Stimulated activated CD4-positive, alpha-beta T cell treated with anti-CD3 and anti-CD28 coated beads, Interleukin-15, amount 100 ng/mL, for 48 hours (primary cell): ENCODE data around the gene AMHR2.
A peak's percentile ranks its signal among the peaks of the same experiment; 100 is the strongest.
"Not testable (repeated sequence)": the region's sequence is repeated elsewhere in the genome, so short reads cannot be mapped to it uniquely, and the experiment has no call there.

Experiments used
- DNase-seq, 2 donors: peaks; one replicate each; pipeline ENCODE4 v3.0.0-alpha.2; 2020; ENCODE audit warnings: low read depth in 2 of 2

The AMHR2 gene

DNA sequence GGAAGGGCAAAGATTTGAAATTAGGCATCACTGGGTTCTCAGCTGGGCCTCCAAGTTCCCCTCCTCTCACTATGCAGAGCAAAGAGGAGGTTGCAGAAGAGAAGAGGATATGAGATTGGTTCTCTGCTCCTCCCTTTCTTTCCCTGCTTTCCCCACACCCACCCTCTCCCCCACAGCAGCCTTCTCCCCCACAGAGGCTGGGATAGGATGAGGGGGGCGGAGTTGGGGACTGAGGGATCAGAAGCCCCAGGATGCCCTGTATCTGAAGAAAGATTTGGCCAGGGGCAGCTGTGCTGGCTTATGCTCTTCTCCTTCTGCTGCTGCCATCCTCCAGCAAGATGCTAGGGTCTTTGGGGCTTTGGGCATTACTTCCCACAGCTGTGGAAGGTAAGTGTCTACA, at the start of gene AMHR2:
AMHR2 (plus strand) TSS at position 259 of the 400 bp plus-strand sequence; CDS start at position 339, 80 bp downstream.
- DNase-seq = no peak

DNA sequence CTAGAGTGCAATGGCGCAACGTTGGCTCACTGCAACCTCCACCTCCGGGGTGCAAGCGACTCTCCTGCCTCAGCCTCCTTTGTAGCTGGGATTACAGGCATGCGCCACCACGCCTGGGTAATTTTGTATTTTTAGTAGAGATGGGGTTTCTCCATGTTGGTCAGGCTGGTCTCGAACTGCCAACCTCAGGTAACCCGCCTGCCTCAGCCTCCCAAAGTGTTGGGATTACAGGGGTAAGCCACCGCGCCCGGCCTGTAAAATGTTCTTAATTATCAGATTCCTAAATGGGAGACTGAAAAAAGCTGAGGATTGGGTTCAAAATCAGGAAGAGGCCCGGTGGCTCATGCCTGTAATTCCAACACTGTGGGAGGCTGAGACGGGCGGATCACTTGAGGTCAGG, 49.4 kb upstream of the AMHR2 start:
- DNase-seq = not testable (repeated sequence)

DNA sequence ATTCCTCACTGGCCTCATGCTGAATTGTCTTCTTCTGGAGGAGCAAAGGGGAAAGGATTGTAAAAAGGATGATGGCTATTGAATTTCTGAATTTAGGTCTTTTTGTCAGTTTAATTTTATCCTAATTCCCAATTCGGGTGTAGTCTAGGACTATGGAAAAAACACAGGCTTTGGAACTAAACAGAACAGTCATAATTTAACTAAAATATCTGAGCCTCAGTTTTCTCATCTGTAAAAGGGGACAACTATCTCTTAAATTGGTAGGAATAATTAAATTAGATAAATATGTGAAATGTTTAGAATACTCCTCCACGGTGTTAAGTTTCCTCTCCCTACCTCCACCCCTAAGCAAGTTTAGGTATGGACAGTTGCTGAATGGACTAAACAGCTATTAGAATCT, 46.9 kb upstream of the AMHR2 start:
- no peak for DNase-seq

DNA sequence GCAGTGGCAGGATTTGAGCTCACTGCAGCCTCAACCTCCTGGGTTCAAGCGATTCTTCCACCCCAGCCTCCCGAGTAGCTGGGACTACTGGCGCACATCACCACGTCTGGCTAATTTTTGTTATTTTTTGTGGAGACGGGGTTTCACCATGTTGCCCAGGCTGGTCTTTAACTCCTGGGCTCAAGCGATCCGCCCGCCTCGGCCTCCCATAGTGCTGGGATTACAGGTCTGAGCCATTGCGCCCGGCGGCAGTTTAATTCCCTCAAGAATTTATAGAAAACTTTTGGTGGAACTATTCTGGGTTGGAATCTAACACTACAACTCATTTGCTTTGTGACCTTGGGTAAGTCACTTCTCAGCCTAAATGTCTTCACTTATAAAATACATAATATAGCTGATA, 45.4 kb upstream of the AMHR2 start:
- no peak for DNase-seq

DNA sequence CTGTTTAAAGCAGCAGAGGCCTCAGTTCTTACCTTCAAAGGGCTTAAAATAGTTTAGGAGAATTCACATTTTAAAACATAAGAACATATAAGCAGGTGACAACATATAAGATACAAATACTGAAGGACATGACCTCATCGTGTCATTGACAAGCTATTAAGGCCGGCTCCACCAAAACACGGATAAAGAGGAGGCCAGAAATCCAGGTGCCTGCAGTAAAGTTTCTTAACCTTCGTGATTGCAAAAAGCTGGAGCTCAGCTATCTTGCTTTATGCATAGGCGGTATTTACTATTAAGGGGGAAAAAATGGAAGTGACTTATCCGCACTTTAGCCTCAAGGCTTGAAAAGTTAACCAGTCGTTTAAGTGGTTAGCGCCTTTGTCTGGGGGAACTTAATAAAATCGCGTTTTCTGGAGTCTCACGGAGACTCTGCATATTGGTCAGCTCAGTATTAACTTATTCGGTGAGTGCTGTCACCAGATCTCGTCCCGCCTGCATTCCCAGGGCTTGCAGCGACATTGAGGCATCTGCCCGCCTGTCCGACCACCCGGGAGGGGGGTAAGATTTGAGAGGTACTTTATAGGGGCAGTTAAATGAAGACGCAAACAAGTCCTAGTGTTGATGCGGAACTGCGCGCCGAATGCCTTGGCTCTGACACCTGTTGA, 44.8 kb upstream of the AMHR2 start:
- DNase-seq = no peak

DNA sequence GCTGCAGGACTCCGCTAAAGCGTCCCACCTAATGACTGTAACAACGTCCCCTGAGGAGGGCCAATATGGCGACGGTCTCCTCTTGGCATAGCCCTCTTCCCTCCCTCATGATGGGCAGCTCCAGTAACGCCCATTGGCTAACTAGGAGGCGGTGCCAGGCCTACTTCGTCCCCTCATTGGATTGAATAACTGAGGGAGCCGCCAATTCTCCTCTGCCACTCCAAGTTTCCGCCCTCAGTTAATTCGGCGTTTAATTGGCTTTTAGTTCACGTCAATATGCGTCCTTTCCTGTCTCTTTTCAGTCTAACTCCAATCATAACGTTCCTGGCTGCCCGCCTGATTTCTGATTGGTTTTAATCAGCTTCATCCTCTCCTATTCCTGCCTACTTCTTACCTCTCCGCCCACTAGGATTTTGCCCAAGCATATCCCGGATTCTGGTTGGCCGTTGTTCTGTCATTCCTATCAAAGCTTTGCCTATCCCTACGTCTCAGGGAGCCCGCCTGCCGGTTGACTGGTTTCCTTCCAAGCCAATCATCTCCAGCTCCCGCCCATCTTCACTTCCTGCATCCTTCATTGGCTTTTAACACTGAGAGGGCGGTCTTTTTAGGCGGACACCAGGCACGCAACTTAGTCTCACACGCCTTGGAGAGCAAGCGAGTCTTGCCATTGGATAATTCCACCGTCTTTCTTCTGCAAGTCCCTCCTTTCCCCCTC, 44.1 kb upstream of the AMHR2 start:
- DNase-seq = peak; percentile 98

DNA sequence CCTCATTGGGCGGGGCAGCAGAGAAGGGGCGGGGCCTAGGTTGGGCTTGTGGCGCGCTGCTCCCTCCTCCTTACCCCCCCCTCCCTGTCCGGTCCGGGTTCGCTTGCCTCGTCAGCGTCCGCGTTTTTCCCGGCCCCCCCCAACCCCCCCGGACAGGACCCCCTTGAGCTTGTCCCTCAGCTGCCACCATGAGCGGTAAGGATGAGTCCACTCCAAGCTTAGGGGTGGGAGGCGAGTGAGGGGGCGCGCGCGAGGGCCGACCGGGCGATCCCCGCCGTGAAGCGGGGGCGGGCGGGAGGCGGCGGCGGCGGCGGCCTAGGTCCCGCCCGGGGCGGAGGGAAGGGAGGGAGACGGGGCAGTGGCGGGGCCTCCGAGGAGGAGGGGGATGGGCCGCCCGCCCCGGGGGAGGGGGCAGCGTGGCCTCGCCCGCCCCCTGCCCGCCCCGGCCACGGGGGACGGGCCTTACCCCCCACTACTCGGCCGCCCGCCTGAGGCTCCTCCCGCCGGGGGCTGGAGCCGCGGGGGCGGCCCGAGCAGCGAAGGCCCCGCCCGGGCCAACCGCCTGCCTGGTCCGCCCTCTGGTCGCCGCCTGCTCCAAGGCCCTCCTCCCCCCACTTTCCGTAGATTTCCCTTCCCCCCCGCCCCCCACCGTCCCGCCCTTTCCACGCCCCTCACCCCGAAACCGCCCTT, 43.4 kb upstream of the AMHR2 start, which contains the start of gene SP1:
SP1 (plus strand) TSS at position 73 of the 690 bp plus-strand sequence; CDS start at position 189, 116 bp downstream.
- peak; percentile 84 to 85 for DNase-seq

DNA sequence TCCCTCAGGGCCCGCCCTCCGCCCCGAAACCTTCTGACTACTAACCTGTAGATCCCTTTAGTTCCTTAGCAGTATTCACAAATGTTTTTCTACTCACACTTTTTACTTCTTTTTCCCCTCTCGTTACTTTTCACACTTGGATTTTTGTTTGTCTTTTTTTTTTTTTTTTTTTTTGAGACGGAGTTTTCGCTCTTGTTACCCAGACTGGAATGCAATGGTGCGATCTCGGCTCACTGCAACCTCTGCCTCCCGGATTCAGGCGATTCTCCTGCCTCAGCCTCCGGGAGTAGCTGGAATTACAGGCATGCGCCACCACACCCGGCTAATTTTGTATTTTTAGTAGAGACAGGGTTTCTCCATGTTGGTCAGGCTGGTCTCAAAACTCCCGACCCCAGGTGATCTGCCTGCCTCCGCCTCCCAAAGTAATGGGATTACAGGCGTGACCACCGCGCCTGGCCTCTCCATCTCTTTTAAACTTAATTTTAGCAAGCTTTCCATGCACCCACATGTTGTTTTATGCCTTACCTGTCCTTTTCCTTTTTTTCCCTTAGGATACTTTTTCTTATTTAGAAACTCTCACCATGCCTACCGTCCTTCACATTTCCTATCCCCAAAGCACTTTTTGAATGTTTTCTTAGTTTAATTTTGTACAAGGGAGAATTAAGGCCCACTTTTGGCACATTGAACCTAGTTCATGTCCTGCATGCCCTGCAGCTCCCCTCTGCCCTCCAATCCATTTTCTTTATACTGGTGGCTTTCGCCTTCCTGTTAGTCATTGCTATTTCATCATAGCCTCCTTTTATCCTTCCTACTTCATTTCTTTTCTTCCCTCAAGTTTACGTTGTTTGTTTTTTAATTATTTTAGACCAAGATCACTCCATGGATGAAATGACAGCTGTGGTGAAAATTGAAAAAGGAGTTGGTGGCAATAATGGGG, 42.6 kb upstream of the AMHR2 start:
- no peak for DNase-seq

DNA sequence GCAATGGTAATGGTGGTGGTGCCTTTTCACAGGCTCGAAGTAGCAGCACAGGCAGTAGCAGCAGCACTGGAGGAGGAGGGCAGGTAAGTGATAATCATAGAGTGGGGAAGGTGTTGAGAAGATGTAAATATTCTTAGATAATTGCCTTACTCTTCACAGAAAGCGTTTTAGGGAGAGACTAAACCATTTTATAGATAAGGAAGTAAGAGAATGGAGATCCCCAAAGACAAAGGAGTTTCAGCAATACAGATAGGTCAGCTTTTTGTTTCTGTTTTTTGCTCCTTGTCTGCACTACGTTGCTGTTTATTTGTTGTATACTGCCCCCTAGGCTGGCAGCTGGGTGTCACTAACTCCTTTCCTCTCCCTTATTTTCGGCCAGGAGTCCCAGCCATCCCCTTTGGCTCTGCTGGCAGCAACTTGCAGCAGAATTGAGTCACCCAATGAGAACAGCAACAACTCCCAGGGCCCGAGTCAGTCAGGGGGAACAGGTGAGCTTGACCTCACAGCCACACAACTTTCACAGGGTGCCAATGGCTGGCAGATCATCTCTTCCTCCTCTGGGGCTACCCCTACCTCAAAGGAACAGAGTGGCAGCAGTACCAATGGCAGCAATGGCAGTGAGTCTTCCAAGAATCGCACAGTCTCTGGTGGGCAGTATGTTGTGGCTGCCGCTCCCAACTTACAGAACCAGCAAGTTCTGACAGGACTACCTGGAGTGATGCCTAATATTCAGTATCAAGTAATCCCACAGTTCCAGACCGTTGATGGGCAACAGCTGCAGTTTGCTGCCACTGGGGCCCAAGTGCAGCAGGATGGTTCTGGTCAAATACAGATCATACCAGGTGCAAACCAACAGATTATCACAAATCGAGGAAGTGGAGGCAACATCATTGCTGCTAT, 41.7 kb upstream of the AMHR2 start:
- no peak for DNase-seq

DNA sequence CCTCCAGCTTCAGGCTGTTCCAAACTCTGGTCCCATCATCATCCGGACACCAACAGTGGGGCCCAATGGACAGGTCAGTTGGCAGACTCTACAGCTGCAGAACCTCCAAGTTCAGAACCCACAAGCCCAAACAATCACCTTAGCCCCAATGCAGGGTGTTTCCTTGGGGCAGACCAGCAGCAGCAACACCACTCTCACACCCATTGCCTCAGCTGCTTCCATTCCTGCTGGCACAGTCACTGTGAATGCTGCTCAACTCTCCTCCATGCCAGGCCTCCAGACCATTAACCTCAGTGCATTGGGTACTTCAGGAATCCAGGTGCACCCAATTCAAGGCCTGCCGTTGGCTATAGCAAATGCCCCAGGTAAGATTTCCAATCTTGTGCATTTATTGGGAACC, 40.4 kb upstream of the AMHR2 start:
- DNase-seq = no peak

DNA sequence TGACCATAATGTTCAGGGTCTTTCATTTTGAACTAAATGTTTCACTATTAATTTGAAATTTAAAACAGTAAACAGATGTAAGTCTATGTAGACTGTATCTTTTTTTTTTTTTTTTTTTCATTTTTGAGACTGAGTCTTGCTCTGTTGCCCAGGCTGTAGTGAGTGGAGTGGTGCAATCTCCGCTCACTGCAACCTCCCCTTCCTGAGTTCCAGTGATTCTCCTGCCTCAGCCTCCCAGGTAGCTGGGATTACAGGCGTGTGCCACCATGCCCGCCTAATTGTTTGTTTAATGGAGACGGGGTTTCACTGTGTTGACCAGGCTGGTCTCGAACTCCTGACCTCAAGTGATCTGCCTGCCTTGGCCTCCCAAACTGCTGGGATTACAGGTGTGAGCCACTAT, 37.3 kb upstream of the AMHR2 start:
- not testable (repeated sequence) for DNase-seq

DNA sequence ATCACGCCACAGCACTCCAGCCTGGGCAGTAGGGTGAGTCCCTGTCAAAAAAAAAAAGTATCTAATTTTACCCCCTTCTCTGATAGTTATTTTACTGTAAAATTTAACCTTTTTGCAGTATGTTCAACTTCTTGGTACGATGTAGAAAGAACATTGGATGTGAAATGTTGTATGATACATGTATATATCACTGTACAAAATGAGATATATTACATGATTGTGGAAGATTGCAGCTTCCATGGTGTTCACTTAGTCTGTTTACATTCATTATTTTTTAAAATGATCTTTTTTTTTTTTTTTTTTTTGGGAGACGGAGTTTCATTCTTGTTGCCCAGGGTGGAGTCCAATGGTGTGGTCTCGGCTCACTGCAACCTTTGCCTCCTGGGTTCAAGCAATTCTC, 34.7 kb upstream of the AMHR2 start:
- DNase-seq = no peak

DNA sequence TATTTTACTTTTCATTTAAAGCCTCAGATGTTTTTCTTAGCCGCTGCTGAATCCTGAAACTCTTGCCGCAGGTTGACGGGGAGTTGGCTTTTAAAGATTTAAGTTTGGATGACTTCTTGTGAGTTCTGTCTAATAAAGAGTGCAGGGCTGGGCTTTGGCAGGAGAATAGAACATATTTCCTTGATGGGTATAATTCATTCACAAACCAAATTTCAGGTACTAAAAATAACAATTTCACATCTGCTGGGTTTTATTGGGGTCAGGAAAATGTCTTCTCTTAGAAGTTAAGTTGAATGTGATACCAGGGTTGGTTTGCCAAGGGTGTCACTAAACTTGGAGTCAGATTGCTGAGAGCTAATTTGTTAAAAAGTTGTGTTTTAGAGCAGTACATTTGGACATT, 34.0 kb upstream of the AMHR2 start:
- DNase-seq = no peak

DNA sequence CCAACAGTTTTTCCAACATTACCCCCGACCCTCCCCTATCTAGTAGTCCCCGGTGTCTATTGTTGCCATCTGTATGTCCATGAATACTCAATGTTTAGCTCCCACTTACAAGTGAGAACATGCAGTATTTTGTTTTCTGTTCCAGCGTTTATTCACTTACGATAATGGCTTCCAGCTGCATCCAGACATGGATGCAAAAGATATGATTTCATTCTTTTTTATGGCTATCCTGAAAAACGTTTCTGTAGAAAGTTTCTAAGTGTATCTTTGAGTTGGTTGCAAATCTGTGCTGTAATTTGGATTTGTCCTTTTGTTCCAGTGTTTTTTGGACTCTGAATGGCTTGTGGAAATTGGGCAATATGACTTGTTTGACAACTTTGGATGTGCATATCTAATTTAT, 31.9 kb upstream of the AMHR2 start:
- DNase-seq = no peak

DNA sequence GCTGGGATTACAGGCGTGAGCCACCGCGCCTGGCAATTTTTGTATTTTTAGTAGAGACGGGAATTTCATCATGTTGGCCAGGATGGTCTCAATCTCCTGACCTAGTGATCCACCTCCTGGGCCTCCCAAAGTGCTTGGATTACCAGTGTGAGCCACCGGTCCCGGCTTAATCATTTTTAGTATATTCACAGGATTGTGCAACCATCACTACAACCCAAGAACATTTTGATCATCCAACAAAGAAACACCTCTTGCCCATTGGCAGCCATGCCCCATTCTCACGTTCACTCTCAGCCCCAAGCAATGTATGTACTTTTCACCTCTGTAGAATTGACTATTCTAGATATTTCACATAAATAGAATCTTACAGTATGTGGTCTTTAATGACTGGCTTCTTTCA, 23.8 kb upstream of the AMHR2 start:
- DNase-seq = no peak

DNA sequence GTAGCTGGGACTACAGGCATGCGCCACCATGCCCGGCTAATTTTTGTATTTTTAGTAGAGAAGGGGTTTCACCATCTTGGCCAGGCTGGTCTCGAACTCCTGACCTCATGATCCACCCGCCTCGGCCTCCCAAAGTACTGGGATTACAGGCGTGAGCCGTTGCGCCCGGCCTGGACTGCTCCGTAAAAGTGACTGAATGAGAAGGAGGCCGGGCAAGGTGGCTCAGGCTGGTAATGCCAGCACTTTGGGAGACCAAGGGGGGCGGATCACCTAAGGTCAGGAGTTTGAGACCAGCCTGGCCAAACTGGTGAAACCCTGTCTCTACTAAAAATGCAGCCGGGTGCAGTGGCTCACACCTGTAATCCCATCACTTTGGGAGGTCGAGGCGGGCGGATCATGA, 21.3 kb upstream of the AMHR2 start:
- DNase-seq = not testable (repeated sequence)

DNA sequence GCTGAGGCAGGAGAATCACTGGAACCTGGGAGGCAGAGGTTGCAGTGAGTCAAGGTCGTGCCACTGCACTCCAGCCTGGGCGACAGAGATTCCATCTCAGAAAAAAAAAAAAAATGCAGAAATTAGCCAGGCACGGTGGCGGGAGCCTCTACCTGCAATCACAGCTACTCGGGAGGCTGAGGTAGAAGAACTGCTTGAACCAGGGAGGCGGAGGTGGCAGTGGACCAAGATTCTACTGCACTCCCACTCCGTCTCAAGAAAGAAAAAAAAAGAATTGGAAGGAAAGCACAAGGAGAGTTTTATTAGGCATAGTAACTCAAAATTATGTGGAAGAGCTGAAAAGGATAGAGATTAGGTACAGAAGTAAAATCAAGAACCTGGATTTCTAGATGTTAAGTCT, 20.8 kb upstream of the AMHR2 start:
- DNase-seq = no peak

DNA sequence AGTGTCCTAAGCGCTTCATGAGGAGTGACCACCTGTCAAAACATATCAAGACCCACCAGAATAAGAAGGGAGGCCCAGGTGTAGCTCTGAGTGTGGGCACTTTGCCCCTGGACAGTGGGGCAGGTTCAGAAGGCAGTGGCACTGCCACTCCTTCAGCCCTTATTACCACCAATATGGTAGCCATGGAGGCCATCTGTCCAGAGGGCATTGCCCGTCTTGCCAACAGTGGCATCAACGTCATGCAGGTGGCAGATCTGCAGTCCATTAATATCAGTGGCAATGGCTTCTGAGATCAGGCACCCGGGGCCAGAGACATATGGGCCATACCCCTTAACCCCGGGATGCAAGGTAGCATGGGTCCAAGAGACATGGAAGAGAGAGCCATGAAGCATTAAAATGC, 12.7 kb upstream of the AMHR2 start:
- no peak for DNase-seq

DNA sequence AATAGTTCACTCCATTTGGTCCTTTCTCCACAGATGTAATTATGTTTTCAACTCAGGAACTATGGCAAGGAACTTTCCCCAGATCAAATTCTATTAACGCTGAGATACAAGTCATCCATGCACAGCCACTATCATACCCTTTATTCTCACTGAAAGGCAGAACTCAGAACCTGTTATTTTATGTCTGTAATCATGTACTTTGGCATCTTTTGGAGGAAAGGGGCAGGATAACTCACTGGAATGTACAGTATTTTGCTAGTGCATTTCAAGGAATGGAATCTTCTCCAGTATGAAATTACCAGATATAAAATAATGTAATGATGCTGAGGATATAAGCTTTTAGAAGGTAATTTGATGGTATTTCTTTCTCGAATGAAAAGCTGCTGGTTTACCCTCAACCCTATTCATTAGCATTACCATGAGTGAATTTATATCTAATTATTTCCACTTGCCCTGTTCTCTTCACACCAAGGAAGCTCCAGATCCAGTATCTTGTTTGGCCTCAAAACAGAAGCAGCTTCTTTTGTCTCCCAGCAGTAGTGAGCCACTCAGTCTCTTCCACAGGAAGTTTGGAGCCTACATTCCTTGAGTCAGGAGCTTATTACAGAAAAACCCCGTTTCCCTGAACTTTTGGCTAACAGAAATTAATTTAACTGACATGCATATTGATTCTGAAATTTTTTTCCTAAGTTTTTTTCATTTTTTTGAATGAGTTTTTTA, 10.0 kb upstream of the AMHR2 start:
- no peak for DNase-seq
